B cell (primary cell): ENCODE measurements around the gene TCF23. TPM values are rescaled to one million over a fixed set of nuclear protein-coding genes. Genes with fewer than 3 reads are reported as not detected.

Source experiments
- ATAC-seq: fragments of 200-7000 bp; cut with Tn5 transposase; one replicate; pipeline ENCODE4 v1.10.0; 2021; ENCODE audit warnings: low read depth, mild to moderate bottlenecking, moderate number of reproducible peaks, moderate library complexity
- CTCF ChIA-PET: fragments of 350-600 bp; sonication (Branson Sonifier 250); formaldehyde crosslinking; loops from one replicate; lab custom pipeline; 2021; ENCODE audit warnings: antibody characterized with exemption, inconsistent platforms; lab: Charles Lee
- POLR2A ChIA-PET: fragments of 350-600 bp; sonication (Branson Sonifier 250); formaldehyde crosslinking; loops from one replicate; lab custom pipeline; 2021; ENCODE audit warnings: antibody characterized with exemption; lab: Charles Lee
- DNase-seq: peaks from one replicate; pipeline ENCODE4 v3.0.0; 2013
- H2AFZ ChIP-seq: 2 replicates; pipeline ENCODE4 v1.6.1; 2012; ENCODE audit warnings: mild to moderate bottlenecking, low read depth, low read length; ENCODE audit not compliant: insufficient read depth, poor library complexity, severe bottlenecking
- H3K27ac ChIP-seq, 2 donors: 1 replicate in 1 of 2; 2 replicates in 1 of 2; pipeline ENCODE4 v1.5.1; 2012 to 2013; ENCODE audit warnings: low read length in 2 of 2, mild to moderate bottlenecking in 2 of 2, moderate library complexity in 1 of 2
- H3K27me3 ChIP-seq, 4 experiments: fragments of 200-600 bp in 1 of 4; sonication (generic) in 1 of 4; replicated peaks in 1 of 4; 1 replicate in 2 of 4; 2 replicates in 2 of 4; pipeline versions ENCODE4 v1.6.1 to v1.7.0; 2013 to 2016; ENCODE audit warnings: low read length in 3 of 4, mild to moderate bottlenecking in 2 of 4, mixed read lengths in 1 of 4, moderate library complexity in 1 of 4; ENCODE audit not compliant: insufficient read depth in 4 of 4, control insufficient read depth in 3 of 4; ENCODE audit errors: control extremely low read depth in 1 of 4
- H3K36me3 ChIP-seq, 2 experiments: replicated peaks in 1 of 2; 1 replicate in 1 of 2; 2 replicates in 1 of 2; pipeline versions ENCODE4 v1.6.1 to v1.7.1; 2013; ENCODE audit warnings: low read length in 1 of 2; ENCODE audit not compliant: insufficient read depth in 2 of 2, control insufficient read depth in 1 of 2; ENCODE audit errors: control extremely low read depth in 1 of 2, extremely low read depth in 1 of 2
- H3K4me1 ChIP-seq, 2 donors: fragments of 200-600 bp in 1 of 2; sonication (generic) in 1 of 2; 1 replicate in 1 of 2; 2 replicates in 1 of 2; pipeline versions ENCODE4 v1.5.1 to v1.6.1; 2013 to 2017; ENCODE audit warnings: low read length in 2 of 2; ENCODE audit not compliant: control insufficient read depth in 2 of 2, insufficient read depth in 2 of 2
- H3K4me2 ChIP-seq: replicated peaks from 2 replicates; pipeline ENCODE3; 2012; ENCODE audit warnings: mild to moderate bottlenecking, low read depth, low read length; ENCODE audit not compliant: poor library complexity, severe bottlenecking
- H3K4me3 ChIP-seq, 5 experiments: fragments of 200-600 bp in 1 of 5; sonication (generic) in 1 of 5; 1 replicate in 3 of 5; 2 replicates in 2 of 5; pipeline versions ENCODE4 v1.5.1 to v1.7.0; 2011 to 2016; ENCODE audit warnings: low read length in 4 of 5, mild to moderate bottlenecking in 4 of 5, low read depth in 2 of 5, control low read depth in 1 of 5, moderate library complexity in 1 of 5; ENCODE audit not compliant: insufficient read depth in 1 of 5; ENCODE audit errors: control extremely low read depth in 1 of 5, extremely low read depth in 1 of 5
- H3K79me2 ChIP-seq: fragments of 200-600 bp; sonication (generic); one replicate; pipeline ENCODE4 v1.6.0; 2016; ENCODE audit warnings: low read length; ENCODE audit not compliant: control insufficient read depth, insufficient read depth
- H3K9ac ChIP-seq: fragments of 200-600 bp; sonication (generic); 2 replicates; pipeline ENCODE4 v1.6.1; 2017; ENCODE audit warnings: mild to moderate bottlenecking, low read length, moderate library complexity
- H3K9me3 ChIP-seq, 3 donors: one replicate each; pipeline versions ENCODE4 v1.6.1 to v1.7.1; 2013; ENCODE audit warnings: low read length in 2 of 3; ENCODE audit not compliant: control insufficient read depth in 2 of 3, insufficient read depth in 1 of 3; ENCODE audit errors: control extremely low read depth in 1 of 3
- H4K20me1 ChIP-seq: 2 replicates; pipeline ENCODE4 v1.6.0; 2012; ENCODE audit warnings: mild to moderate bottlenecking, low read length; ENCODE audit not compliant: insufficient read depth, control insufficient read depth, poor library complexity, severe bottlenecking
- H3K27ac Mint-ChIP-seq: one replicate; pipeline ENCODE4 v1.8.0; 2021; ENCODE audit warnings: mixed read lengths
- H3K27me3 Mint-ChIP-seq: one replicate; pipeline ENCODE4 v1.8.0; 2021; ENCODE audit warnings: mixed read lengths
- H3K4me1 Mint-ChIP-seq: one replicate; pipeline ENCODE4 v1.8.0; 2021; ENCODE audit warnings: mixed read lengths
- H3K4me3 Mint-ChIP-seq: one replicate; pipeline ENCODE4 v1.8.0; 2021; ENCODE audit warnings: mixed read lengths
- H3K9me3 Mint-ChIP-seq: one replicate; pipeline ENCODE4 v1.8.0; 2022; ENCODE audit warnings: mixed read lengths; ENCODE audit not compliant: insufficient read depth
- EZH2 ChIP-seq: IDR thresholded peaks from 2 replicates; pipeline ENCODE4 v1.6.1; 2012; ENCODE audit warnings: borderline replicate concordance, low read depth, mild to moderate bottlenecking, moderate library complexity, low read length; ENCODE audit not compliant: insufficient read depth, poor library complexity, severe bottlenecking
- WGBS: methylation state at CpG from one replicate; pipeline ENCODE4 v1.1.5; 2013; ENCODE audit warnings: missing lambda C conversion rate; ENCODE audit not compliant: insufficient coverage; 5-methylcytosine and 5-hydroxymethylcytosine counted together
- intact Hi-C: fragments of 100-400 bp; cut with micrococcal nuclease; formaldehyde crosslinking; loops from one replicate; pipeline ENCODE4 v1.10.0; 2022
- polyA plus RNA-seq: library from polyadenylated mRNA; depleted of rRNA; stranded (reverse); fragments of >200 nt; gene quantifications from 2 replicates; pipeline ENCODE4 v1.2.3, GENCODE V29; 2012
- total RNA-seq, 2 donors: library from RNA; stranded (reverse); fragments of 120-200 nt in 1 of 2; gene quantifications; 1 replicate in 1 of 2; 2 replicates in 1 of 2; pipeline versions ENCODE4 v1.2.3 to v1.2.4, GENCODE V29; 2013 to 2022
- TF ChIP-seq, protein P1 (sequence below): fragments of 200-600 bp; IDR thresholded peaks from one replicate; pipeline ENCODE4 v1.8.0; 2022; ENCODE audit warnings: antibody characterized with exemption, mild to moderate bottlenecking

The TCF23 gene
- total and polyA plus RNA-seq, 2 donors (not counting 1 experiment from before 2014, with no cell fraction given): 0.10 TPM; not detected in 1

DNA sequence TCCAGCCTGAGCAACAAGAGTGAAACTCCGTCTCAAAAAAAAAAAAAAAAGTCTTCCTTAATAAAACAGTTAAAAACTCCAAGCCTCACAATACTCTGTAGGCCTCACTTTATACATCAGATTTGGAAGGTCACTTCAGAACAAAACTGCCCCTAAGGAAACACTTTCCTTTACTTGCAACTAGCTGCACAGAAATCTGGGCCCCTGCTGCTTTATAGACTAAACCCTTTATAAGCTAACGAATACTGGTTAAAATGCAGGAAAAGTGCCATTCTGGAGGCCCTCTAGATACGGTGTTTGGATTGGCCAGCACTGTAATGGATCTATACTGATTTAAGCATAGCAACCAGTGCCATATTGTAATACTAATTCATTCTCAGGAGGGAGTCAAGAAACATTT is 23.7 kb upstream of the TCF23 start:
- ChIA-PET CTCF (interaction anchor here (0.7 to 2.9 kb wide), 2 partner anchors 9 to 49 kb away, joined by 3 to 19 read pairs; partner anchors contain the start of gene PREB), POLR2A (interaction anchor here (2.2 kb wide), 1 partner anchor 8 kb away, joined by 29 read pairs; the partner anchor contains the start of gene PREB)
- H3K4me1 Mint-ChIP-seq: peaks cover 15% of the 10 kb centered on the region
- Histone ChIP-seq H3K27me3 (peaks cover 0 to 4% (median under 1%) of the 10 kb centered on the region in 4 experiments), H2AFZ (no peak overlapping the region), H4K20me1 (no peaks in the 10 kb centered on the region), H3K4me2 (no peak overlapping the region), H3K9me3 (no peaks in the 10 kb centered on the region), H3K27ac (no peak overlapping the region), H3K9ac (no peak overlapping the region), H3K4me3 (no peak overlapping the region), H3K4me1 (peaks cover 12% of the 10 kb centered on the region in 2 donors), H3K79me2 (no peaks in the 10 kb centered on the region), H3K36me3 (peaks cover 0 to 7% of the 10 kb centered on the region in 2 experiments)
- WGBS: 86% methylated on average over 1 of the region's 3 CpGs
- TF ChIP-seq, protein P1, sequence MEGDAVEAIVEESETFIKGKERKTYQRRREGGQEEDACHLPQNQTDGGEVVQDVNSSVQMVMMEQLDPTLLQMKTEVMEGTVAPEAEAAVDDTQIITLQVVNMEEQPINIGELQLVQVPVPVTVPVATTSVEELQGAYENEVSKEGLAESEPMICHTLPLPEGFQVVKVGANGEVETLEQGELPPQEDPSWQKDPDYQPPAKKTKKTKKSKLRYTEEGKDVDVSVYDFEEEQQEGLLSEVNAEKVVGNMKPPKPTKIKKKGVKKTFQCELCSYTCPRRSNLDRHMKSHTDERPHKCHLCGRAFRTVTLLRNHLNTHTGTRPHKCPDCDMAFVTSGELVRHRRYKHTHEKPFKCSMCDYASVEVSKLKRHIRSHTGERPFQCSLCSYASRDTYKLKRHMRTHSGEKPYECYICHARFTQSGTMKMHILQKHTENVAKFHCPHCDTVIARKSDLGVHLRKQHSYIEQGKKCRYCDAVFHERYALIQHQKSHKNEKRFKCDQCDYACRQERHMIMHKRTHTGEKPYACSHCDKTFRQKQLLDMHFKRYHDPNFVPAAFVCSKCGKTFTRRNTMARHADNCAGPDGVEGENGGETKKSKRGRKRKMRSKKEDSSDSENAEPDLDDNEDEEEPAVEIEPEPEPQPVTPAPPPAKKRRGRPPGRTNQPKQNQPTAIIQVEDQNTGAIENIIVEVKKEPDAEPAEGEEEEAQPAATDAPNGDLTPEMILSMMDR: no peak
- no peak for TF ChIP-seq EZH2
- DNase-seq (no peak), ATAC-seq (no peak)
- intact Hi-C loops: no loop called here
- peak overlapping the region; percentile 3 for H3K4me3 Mint-ChIP-seq
- peaks cover 20% of the 10 kb centered on the region for H3K27me3 Mint-ChIP-seq
- no peaks in the 10 kb centered on the region for H3K9me3 Mint-ChIP-seq
- no peak overlapping the region for H3K27ac Mint-ChIP-seq

DNA sequence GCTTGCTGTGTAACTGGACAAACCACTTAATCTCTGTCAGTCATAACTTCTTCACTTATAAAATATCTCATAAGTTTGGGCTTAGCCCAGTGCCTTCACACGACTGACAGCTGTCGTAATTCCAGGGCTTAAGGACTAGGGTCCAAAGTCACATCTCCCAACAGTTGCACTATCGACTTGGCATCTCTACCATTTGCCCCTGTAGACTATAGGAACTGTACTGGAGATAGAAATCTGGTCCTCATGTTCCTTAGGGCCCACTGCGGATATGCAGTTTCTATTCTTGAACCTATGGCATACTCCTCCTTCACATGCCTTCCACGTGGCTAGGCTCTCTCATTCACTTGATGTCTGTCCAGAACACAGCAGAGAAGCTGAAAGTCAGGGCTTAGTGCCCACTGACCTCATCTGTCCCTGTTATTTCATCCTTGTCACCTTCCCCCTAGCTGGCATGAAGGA is 22.5 kb upstream of the TCF23 start:
- 88% methylated on average over 4 of the region's 5 CpGs for WGBS
- CTCF ChIA-PET: interaction anchor here (1.5 kb wide), 1 partner anchor 164 kb away, joined by 3 read pairs; no protein-coding TSS in a partner anchor
- TF ChIP-seq EZH2: no peak
- TF ChIP-seq, protein P1: no peak
- H3K9me3 ChIP-seq: no peaks in the 10 kb centered on the region
- intact Hi-C loops: no loop called here
- H3K9ac ChIP-seq: no peak overlapping the region
- POLR2A ChIA-PET: interaction anchor here (0.7 kb wide), 1 partner anchor 24 kb away, joined by 6 read pairs; no protein-coding TSS in a partner anchor
- H3K9me3 Mint-ChIP-seq: no peaks in the 10 kb centered on the region
- H3K4me3 ChIP-seq: no peak overlapping the region
- H3K27me3 ChIP-seq: no peaks in the 10 kb centered on the region
- no peak overlapping the region for H3K27ac ChIP-seq
- H3K4me3 Mint-ChIP-seq: no peak overlapping the region
- H3K4me1 ChIP-seq: peaks cover 12% of the 10 kb centered on the region in 2 donors
- no peaks in the 10 kb centered on the region for H4K20me1 ChIP-seq
- no peak for DNase-seq
- H3K79me2 ChIP-seq: no peaks in the 10 kb centered on the region
- no peak overlapping the region for H3K27ac Mint-ChIP-seq
- no peak overlapping the region for H3K4me2 ChIP-seq
- H3K27me3 Mint-ChIP-seq: peaks cover 12% of the 10 kb centered on the region
- peaks cover 0 to 14% of the 10 kb centered on the region in 2 experiments for H3K36me3 ChIP-seq
- H2AFZ ChIP-seq: no peak overlapping the region
- peaks cover 14% of the 10 kb centered on the region for H3K4me1 Mint-ChIP-seq
- ATAC-seq: no peak
